Mucosa of descending colon (tissue), 3 donors: ENCODE results near the gene MX1. TPM values are rescaled to one million over a fixed set of nuclear protein-coding genes. Genes with fewer than 3 reads are reported as not detected.

Source experiments
- ATAC-seq: fragments of 200-7000 bp; cut with Tn5 transposase; one replicate; pipeline ENCODE4 v1.9.1; 2020; ENCODE audit warnings: mild to moderate bottlenecking, moderate library complexity
- DNase-seq, 3 donors: peaks; one replicate each; pipeline ENCODE4 v3.0.0-alpha.2; 2020
- H3K36me3 ChIP-seq: fragments of 200-600 bp; one replicate; pipeline ENCODE4 v1.8.0; 2021; ENCODE audit warnings: low read depth, mild to moderate bottlenecking
- H3K4me1 ChIP-seq: fragments of 200-600 bp; one replicate; pipeline ENCODE4 v1.8.0; 2021; ENCODE audit warnings: low read depth, mild to moderate bottlenecking
- H3K4me3 ChIP-seq: fragments of 200-600 bp; one replicate; pipeline ENCODE4 v1.8.0; 2021; ENCODE audit warnings: mild to moderate bottlenecking
- H3K9me3 ChIP-seq: fragments of 200-600 bp; one replicate; pipeline ENCODE4 v1.8.0; 2021; ENCODE audit warnings: mild to moderate bottlenecking
- CTCF ChIP-seq: fragments of 200-600 bp; IDR thresholded peaks from one replicate; pipeline ENCODE4 v1.8.0; 2022; ENCODE audit warnings: antibody characterized with exemption, mild to moderate bottlenecking
- intact Hi-C, 2 donors: fragments of 100-400 bp; cut with DNase I in 1 of 2; cut with micrococcal nuclease in 1 of 2; formaldehyde crosslinking; loops; one replicate each; pipeline versions ENCODE4 v1.11.0 to v1.11.1; 2022; cut with DNase I, micrococcal nuclease
- total RNA-seq, 3 donors: library from RNA; stranded (reverse); fragmentation: NEBNext Ultra II Directional in 2 of 3; extraction: Animal tissue kit (Norgen Biotek cat#: 25700) in 2 of 3; gene quantifications; one replicate each; pipeline versions ENCODE4 v1.2.1 to v1.2.4, GENCODE V29; 2021 to 2023
- donor health status: DM: no; HTN: no; CAD: no; lungs with moderate emphysema.
- donor health status: DM: no; HTN: no; CAD: no.
- donor health status: DM: no; HTN: yes; CAD: no.

Gene MX1
- total RNA-seq, 3 donors from 2014 or later, result 30.7 to 78.5 (median 31.2) TPM

GRCh38 chr21:41402796-41403195 lies 23.2 kb upstream of the MX1 start:
- ATAC-seq, result no peak
- DNase-seq, result no peak
- intact Hi-C loops, result no loop called here
- no peak for TF ChIP-seq CTCF
- H3K36me3 ChIP-seq, result no peaks in the 10 kb centered on the region
- H3K9me3 ChIP-seq, result no peaks in the 10 kb centered on the region
- H3K4me3 ChIP-seq, result no peak overlapping the region
- H3K4me1 ChIP-seq, result no peaks in the 10 kb centered on the region

- Histone ChIP-seq H3K9me3 (no peaks in the 10 kb centered on the region), H3K36me3 (no peaks in the 10 kb centered on the region), H3K4me3 (no peak overlapping the region), H3K4me1 (no peaks in the 10 kb centered on the region)
- ATAC-seq (no peak), DNase-seq (no peak)
- TF ChIP-seq CTCF, result no peak
- intact Hi-C loops, result no loop called here
Measured at GRCh38 chr21:41403331-41403730, 22.7 kb upstream of the MX1 start.

- no peak for DNase-seq
- ATAC-seq, result no peak
- H3K36me3 ChIP-seq, result no peaks in the 10 kb centered on the region
- no peak overlapping the region for H3K4me3 ChIP-seq
- intact Hi-C loops, result no loop called here
- TF ChIP-seq CTCF, result no peak
- no peaks in the 10 kb centered on the region for H3K4me1 ChIP-seq
- H3K9me3 ChIP-seq, result no peaks in the 10 kb centered on the region
Measured at GRCh38 chr21:41403966-41404365, 22.1 kb upstream of the MX1 start.

GRCh38 chr21:41405321-41405720 lies 20.7 kb upstream of the MX1 start:
- no peaks in the 10 kb centered on the region for H3K9me3 ChIP-seq
- intact Hi-C loops, result no loop called here
- no peaks in the 10 kb centered on the region for H3K4me1 ChIP-seq
- no peaks in the 10 kb centered on the region for H3K36me3 ChIP-seq
- TF ChIP-seq CTCF, result no peak
- no peak overlapping the region for H3K4me3 ChIP-seq
- no peak for ATAC-seq
- no peak for DNase-seq

GRCh38 chr21:41406340-41406739 lies 19.7 kb upstream of the MX1 start:
- ATAC-seq (no peak), DNase-seq (no peak)
- intact Hi-C loops, result no loop called here
- Histone ChIP-seq H3K4me1 (no peaks in the 10 kb centered on the region), H3K4me3 (no peak overlapping the region), H3K36me3 (no peaks in the 10 kb centered on the region), H3K9me3 (no peaks in the 10 kb centered on the region)
- no peak for TF ChIP-seq CTCF
